ENCODE results near the gene SPRN.
"Not testable (repeated sequence)": the region's sequence is repeated elsewhere in the genome, so short reads cannot be mapped to it uniquely, and the experiment has no call there.

- TF ChIP-seq CTCF (IDR thresholded peaks at IDR 0.05; ENCODE audit: insufficient read depth, low read depth, low read length); EZH2 (IDR thresholded peaks at IDR 0.05; ENCODE audit: insufficient read depth, low read length): not testable (repeated sequence)
These were observed 5.1 kb upstream of the SPRN start for GRCh38 chr10:133429571-133429970.

Measured in astrocyte (in vitro differentiated cells and primary cell).